Sigmoid colon (tissue), 7 donors: ENCODE results near the gene BTBD9. TPM values are rescaled to one million over a fixed set of nuclear protein-coding genes. Genes with fewer than 3 reads are reported as not detected.
"Not testable (repeated sequence)": the region's sequence is repeated elsewhere in the genome, so short reads cannot be mapped to it uniquely, and the experiment has no call there.

Experiments
- DNase-seq: peaks from one replicate; pipeline ENCODE4 v3.0.0-alpha.2; 2019
- H3K27ac ChIP-seq, 4 donors: fragments of 200-600 bp; sonication (generic); one replicate each; pipeline ENCODE4 v1.5.1; 2016 to 2019; ENCODE audit warnings: mild to moderate bottlenecking in 1 of 4
- H3K27me3 ChIP-seq, 3 donors: fragments of 200-600 bp; sonication (generic); one replicate each; pipeline ENCODE4 v1.5.1; 2019; ENCODE audit warnings: mild to moderate bottlenecking in 1 of 3
- H3K36me3 ChIP-seq, 4 donors: fragments of 200-600 bp; sonication (generic); one replicate each; pipeline ENCODE4 v1.5.1; 2016 to 2019
- H3K4me1 ChIP-seq, 4 donors: fragments of 200-600 bp; sonication (generic); one replicate each; pipeline ENCODE4 v1.5.1; 2017 to 2019
- H3K4me3 ChIP-seq, 4 donors: fragments of 200-600 bp; sonication (generic); one replicate each; pipeline ENCODE4 v1.5.1; 2017 to 2019; ENCODE audit warnings: mild to moderate bottlenecking in 2 of 4, moderate library complexity in 1 of 4
- H3K9me3 ChIP-seq, 4 donors: fragments of 200-600 bp in 3 of 4; sonication (generic) in 3 of 4; one replicate each; pipeline versions ENCODE4 v1.5.1 to v1.6.1; 2013 to 2019
- CTCF ChIP-seq, 4 experiments: fragments of 450-650 bp in 3 of 4; fragments of 200-600 bp in 1 of 4; IDR thresholded peaks; one replicate each; pipeline ENCODE4 v1.5.1; 2016 to 2019; ENCODE audit warnings: antibody characterized with exemption in 4 of 4, mild to moderate bottlenecking in 3 of 4, moderate library complexity in 2 of 4
- EP300 ChIP-seq, 4 donors: sonication (generic); formaldehyde crosslinking; IDR thresholded peaks; one replicate each; pipeline ENCODE4 v1.6.1; 2017; ENCODE audit warnings: antibody characterized with exemption in 4 of 4
- POLR2A ChIP-seq, 2 donors: fragments of 450-650 bp; IDR thresholded peaks; one replicate each; pipeline ENCODE4 v1.6.1; 2016; ENCODE audit warnings: antibody characterized with exemption in 2 of 2, mild to moderate bottlenecking in 2 of 2, moderate library complexity in 2 of 2
- POLR2AphosphoS5 ChIP-seq, 4 donors: sonication (generic); formaldehyde crosslinking; IDR thresholded peaks; one replicate each; pipeline ENCODE4 v1.6.1; 2017; ENCODE audit warnings: antibody characterized with exemption in 4 of 4
- WGBS, 2 donors: extraction: QIAGEN DNeasy Blood & Tissue Kit; methylation state at CpG; one replicate each; pipeline ENCODE4 v1.1.7; 2013; 5-methylcytosine and 5-hydroxymethylcytosine counted together
- intact Hi-C: fragments of 100-400 bp; cut with DNase I; formaldehyde crosslinking; loops from one replicate; pipeline ENCODE4 v1.15.1; 2023
- polyA plus RNA-seq, 3 donors: library from polyadenylated mRNA; stranded (reverse); fragments of 200-250 nt; gene quantifications; one replicate each; pipeline ENCODE4 v1.2.3, GENCODE V29; 2013
- small RNA-seq, 3 donors: library from RNA; depleted of rRNA; stranded (forward); fragments of <200 nt; gene quantifications; one replicate each; pipeline ENCODE3, GENCODE V24; 2016
- total RNA-seq, 4 donors: library from RNA; depleted of rRNA; stranded (reverse); fragments of >200 nt; gene quantifications; one replicate each; pipeline ENCODE4 v1.1.0, GENCODE V29; 2016
- donor health status: healthy with polysubstance abuse.
- donor health status: Bipolar disorder and iron deficiency.
- donor health status: healthy.

Gene BTBD9
- total and polyA plus RNA-seq, 7 donors, result 3.6 to 20.8 (median 10.5) TPM

GRCh38 chr6:38127284-38127683 is 512.4 kb downstream of the BTBD9 start:
- TF ChIP-seq POLR2AphosphoS5 (IDR thresholded peaks at IDR 0.05) (no peak), CTCF (IDR thresholded peaks at IDR 0.05) (no peak), EP300 (IDR thresholded peaks at IDR 0.05) (no peak), POLR2A (IDR thresholded peaks at IDR 0.05) (no peak)
- 96% methylated on average over 4 of the region's 4 CpGs for WGBS, 2 donors
- H3K4me3 ChIP-seq, result no peak overlapping the region

GRCh38 chr6:38124224-38124926 is 515.4 kb downstream of the BTBD9 start:
- H3K27ac ChIP-seq, H3K4me3 ChIP-seq, H3K4me1 ChIP-seq, H3K27me3 ChIP-seq, intact Hi-C loops, H3K36me3 ChIP-seq, DNase-seq, H3K9me3 ChIP-seq: not testable (repeated sequence)
- 97% methylated on average over 40 of the region's 40 CpGs for WGBS, 2 donors

More at GRCh38 chr6:38127284-38127683, 512.4 kb downstream of the BTBD9 start:
- peaks cover 0 to 13% (median 10%) of the 10 kb centered on the region in 4 donors for H3K4me1 ChIP-seq
- H3K27me3 ChIP-seq, result no peaks in the 10 kb centered on the region
- no peak overlapping the region for H3K27ac ChIP-seq
- intact Hi-C loops, result no loop called here
- H3K36me3 ChIP-seq, result peaks cover 0 to 3% (median 0%) of the 10 kb centered on the region in 4 donors
- no peak for DNase-seq
- H3K9me3 ChIP-seq, result no peaks in the 10 kb centered on the region

- no peak for DNase-seq
- Histone ChIP-seq H3K4me1 (peaks cover 0 to 14% (median 8%) of the 10 kb centered on the region in 4 donors), H3K36me3 (peaks cover 0 to 8% (median 1%) of the 10 kb centered on the region in 4 donors), H3K27me3 (no peaks in the 10 kb centered on the region), H3K27ac (no peak overlapping the region), H3K9me3 (no peaks in the 10 kb centered on the region), H3K4me3 (no peak overlapping the region)
- WGBS, 2 donors, result 92 to 94% methylated on average over 6 of the region's 6 CpGs
- intact Hi-C loops, result no loop called here
- TF ChIP-seq POLR2A (IDR thresholded peaks at IDR 0.05) (no peak), EP300 (IDR thresholded peaks at IDR 0.05) (no peak), CTCF (IDR thresholded peaks at IDR 0.05) (no peak), POLR2AphosphoS5 (IDR thresholded peaks at IDR 0.05) (no peak)
These were observed 520.2 kb downstream of the BTBD9 start for GRCh38 chr6:38119516-38119915.

- no peak for TF ChIP-seq EP300 (IDR thresholded peaks at IDR 0.05)
- no peak for TF ChIP-seq CTCF (IDR thresholded peaks at IDR 0.05)
- TF ChIP-seq POLR2AphosphoS5 (IDR thresholded peaks at IDR 0.05), result no peak
- TF ChIP-seq POLR2A (IDR thresholded peaks at IDR 0.05), result no peak
- intact Hi-C loops, result no loop called here
- Histone ChIP-seq H3K4me1 (peaks cover 0 to 14% (median 8%) of the 10 kb centered on the region in 4 donors), H3K27me3 (no peaks in the 10 kb centered on the region), H3K9me3 (no peaks in the 10 kb centered on the region), H3K4me3 (no peak overlapping the region), H3K27ac (no peak overlapping the region), H3K36me3 (peaks cover 0 to 8% (median 0%) of the 10 kb centered on the region in 4 donors)
- WGBS, 2 donors, result 65 to 79% methylated on average over 2 of the region's 2 CpGs
- no peak for DNase-seq
These were observed 520.9 kb downstream of the BTBD9 start for GRCh38 chr6:38118791-38119365.

Small RNA genes lying within 50 kb of the gene (small RNA-seq; reads per million reads assigned to genes)
- gene RF00019, result 0 reads per million in 3 donors
- gene RF00279, result 0 to 0.06 (median 0) reads per million in 3 donors

Other genes with a start within 250 kb of the BTBD9 start
- gene GLO1, start 63.2 kb upstream of the BTBD9 start, total RNA-seq, result 10 to 100 TPM; 92.8 to 98.5 (median 96.0) TPM
- gene GLO1, start 63.2 kb upstream of the BTBD9 start, polyA plus RNA-seq, result 100 to 1,000 TPM in 1 of 3 donors, 10 to 100 TPM in 2; 64.9 to 129 (median 65.2) TPM
- gene DNAH8, start 75.4 kb upstream of the BTBD9 start, total RNA-seq, result not detected
- gene DNAH8, start 75.4 kb upstream of the BTBD9 start, polyA plus RNA-seq, result under 1 TPM in 2 of 3 donors, not detected in 1; under 0.01 to 0.22 TPM